ENCODE results near the gene SAFB. TPM values are rescaled to one million over a fixed set of nuclear protein-coding genes. Genes with fewer than 3 reads are reported as not detected.

SAFB gene
- total RNA-seq (2021; ENCODE audit: unreplicated experiment) (143 TPM), Bru-seq, nascent RNA (percentile 93 among the genes with signal in this experiment), BruChase-seq, experiment 1, labeled RNA remaining after a 6-hour chase (percentile 93 among the genes with signal in this experiment), BruChase-seq, experiment 2, labeled RNA remaining after a 2-hour chase (percentile 93 among the genes with signal in this experiment)
- 64.7 and 80.0 TPM in 2 replicates for polyA plus RNA-seq (2012)
- long read RNA-seq, transcript SAFB-205 (21 exons, 2,842 nt) = minor isoform, 167 of 635 reads
- long read RNA-seq, transcript SAFB-201 (21 exons, 3,042 nt) = minor isoform, 64 of 635 reads
- long read RNA-seq, transcript SAFB-211 (21 exons, 3,014 nt) = major isoform, 203 of 635 reads
- long read RNA-seq, partial matches to known transcripts = 38 of 635 reads
- long read RNA-seq, other reads (novel, unspliced or antisense) = 160 of 635 reads

DNA sequence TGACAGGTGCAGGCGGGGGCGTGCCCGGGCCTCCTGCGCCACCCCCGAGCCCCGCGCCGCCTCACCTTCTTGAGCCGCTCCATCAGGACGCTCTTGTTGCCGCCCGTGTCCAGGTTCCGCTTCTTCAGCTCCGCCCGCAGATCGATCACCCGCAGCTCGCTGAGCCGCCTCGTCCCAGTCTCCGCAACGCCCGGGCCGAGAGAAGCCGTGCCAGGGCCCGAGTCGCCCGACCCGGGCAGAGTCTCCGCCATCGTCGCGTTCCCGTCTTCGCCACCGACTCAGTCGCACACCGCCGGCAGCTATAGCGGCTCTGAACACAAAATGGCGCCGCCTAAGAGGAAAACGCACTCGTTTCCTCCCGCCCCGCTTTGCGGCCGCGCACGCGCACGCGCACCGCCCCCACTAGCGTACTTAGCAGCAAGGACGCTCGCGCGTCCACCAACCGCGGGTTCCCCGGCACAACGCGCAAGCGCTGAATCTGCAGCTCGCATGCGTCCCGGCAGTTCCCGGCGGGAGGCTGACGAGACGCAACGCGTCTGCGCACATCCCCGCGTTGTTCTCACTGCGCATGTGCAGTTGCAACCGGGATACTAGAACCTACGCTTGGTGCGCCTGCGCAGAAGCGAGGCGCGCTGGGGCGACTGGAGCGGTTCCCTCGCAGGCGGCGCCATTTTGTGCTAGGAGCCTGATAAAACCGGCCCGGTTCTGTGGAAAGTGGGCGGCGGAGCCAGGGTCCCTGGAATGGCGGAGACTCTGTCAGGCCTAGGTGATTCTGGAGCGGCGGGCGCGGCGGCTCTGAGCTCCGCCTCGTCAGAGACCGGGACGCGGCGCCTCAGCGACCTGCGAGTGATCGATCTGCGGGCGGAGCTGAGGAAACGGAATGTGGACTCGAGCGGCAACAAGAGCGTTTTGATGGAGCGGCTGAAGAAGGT lies at the start of gene SAFB, which contains the start of gene SAFB2:
Gene SAFB (plus strand): TSS at position 619 of the 932 bp plus-strand sequence. CDS start 123 bp downstream, at position 742.
Gene SAFB2 (minus strand): TSS at position 312 of the 932 bp plus-strand sequence. CDS start 61 bp downstream, at position 251.
- Histone ChIP-seq H4K20me1 (ENCODE audit: insufficient read depth) (peaks cover 11% of the 10 kb centered on the region; the same call in 1 of the 2 replicates), H3K79me2 (ENCODE audit: insufficient read depth, low read length) (peaks cover 97% of the 10 kb centered on the region), H3K27ac (ENCODE audit: low read depth, low read length) (peak within 1 kb of the TSS; percentile 92), H3K36me3 (ENCODE audit: control insufficient read depth in 1 of 2, insufficient read depth in 2 of 2, low read length in 2 of 2) (peaks cover 38 to 60% of the 10 kb centered on the region in 2 experiments), H3K9me2 (ENCODE audit: insufficient read depth) (no peaks in the 10 kb centered on the region), H2AFZ (ENCODE audit: low read depth, low read length, poor library complexity, severe bottlenecking) (no peak within 1 kb of the TSS), H3K4me1 (ENCODE audit: control insufficient read depth in 1 of 2, insufficient read depth in 2 of 2, low read length in 2 of 2) (peaks cover 14 to 24% of the 10 kb centered on the region in 2 experiments; a peak in 3 of 4 replicates), H3K9ac (ENCODE audit: low read length) (peak within 1 kb of the TSS; percentile 98), H3K4me2 (ENCODE audit: low read length) (peak within 1 kb of the TSS; percentile 85), H3K27me3 (ENCODE audit: insufficient read depth, low read length) (no peaks in the 10 kb centered on the region), H3K4me3 (replicated peaks in 1 of 2; ENCODE audit: low read depth in 1 of 2, low read length in 2 of 2) (peak within 1 kb of the TSS; percentile 87 to 97), H3K9me3 (ENCODE audit: control insufficient read depth in 1 of 2, insufficient read depth in 1 of 2, low read depth in 1 of 2, low read length in 2 of 2) (no peaks in the 10 kb centered on the region)
- POLR2A ChIA-PET = interaction anchor here (0.6 to 1.9 kb wide), 12 partner anchors 9 to 984 kb away, joined by 3 to 13 read pairs (median 3); partner anchors contain the start of genes KDM4B, NDUFA11, RPL36 and VMAC
- intact Hi-C loops (cut with micrococcal nuclease) = no loop called here
- CTCF ChIA-PET = interaction anchor here (0.7 to 1.4 kb wide), 2 partner anchors 67 to 75 kb away, joined by 3 to 8 read pairs; partner anchors contain the start of gene RPL36
- DNase-seq (ENCODE audit: low read depth, low spot score) (peak; percentile 99), ATAC-seq (peak; percentile 96)
- RAD21 ChIA-PET (ENCODE audit: low non-redundant PET in 1 of 2, low total read pairs in 2 of 2, uncharacterized antibody in 2 of 2, unreplicated experiment in 2 of 2) = interaction anchor here in 1 of 2 experiments (1.0 kb wide), 1 partner anchor 67 kb away, joined by 3 read pairs; the partner anchor contains the start of gene RPL36
- no TSS peak for BruUV-seq (replicated peaks)
- TF ChIP-seq CEBPB (IDR thresholded peaks at IDR 0.05; ENCODE audit: low read depth) (no peak), SIN3A (IDR thresholded peaks at IDR 0.05; ENCODE audit: low read depth) (peak; percentile 92), SP1 (IDR thresholded peaks at IDR 0.05; ENCODE audit: low read depth) (no peak), CBX3 (IDR thresholded peaks at IDR 0.05; ENCODE audit: low read depth) (no peak), JUND (IDR thresholded peaks at IDR 0.05) (no peak), SRF (IDR thresholded peaks at IDR 0.05; ENCODE audit: low read depth) (no peak), EZH2 (IDR thresholded peaks at IDR 0.05) (no peak), ZFX (IDR thresholded peaks at IDR 0.05) (no peak; the same call in 1 of the 2 replicates), EZH2phosphoT487 (IDR thresholded peaks at IDR 0.05; ENCODE audit: borderline replicate concordance) (no peak), RAD21 (IDR thresholded peaks at IDR 0.05; ENCODE audit: low read depth) (no peak), EGR1 (IDR thresholded peaks at IDR 0.05; ENCODE audit: low read depth) (peak; percentile 86), YY1 (IDR thresholded peaks at IDR 0.05; ENCODE audit: extremely low read depth, insufficient replicate concordance, low read depth, low read length) (peak; percentile 92)
- TF ChIP-seq, protein P1, sequence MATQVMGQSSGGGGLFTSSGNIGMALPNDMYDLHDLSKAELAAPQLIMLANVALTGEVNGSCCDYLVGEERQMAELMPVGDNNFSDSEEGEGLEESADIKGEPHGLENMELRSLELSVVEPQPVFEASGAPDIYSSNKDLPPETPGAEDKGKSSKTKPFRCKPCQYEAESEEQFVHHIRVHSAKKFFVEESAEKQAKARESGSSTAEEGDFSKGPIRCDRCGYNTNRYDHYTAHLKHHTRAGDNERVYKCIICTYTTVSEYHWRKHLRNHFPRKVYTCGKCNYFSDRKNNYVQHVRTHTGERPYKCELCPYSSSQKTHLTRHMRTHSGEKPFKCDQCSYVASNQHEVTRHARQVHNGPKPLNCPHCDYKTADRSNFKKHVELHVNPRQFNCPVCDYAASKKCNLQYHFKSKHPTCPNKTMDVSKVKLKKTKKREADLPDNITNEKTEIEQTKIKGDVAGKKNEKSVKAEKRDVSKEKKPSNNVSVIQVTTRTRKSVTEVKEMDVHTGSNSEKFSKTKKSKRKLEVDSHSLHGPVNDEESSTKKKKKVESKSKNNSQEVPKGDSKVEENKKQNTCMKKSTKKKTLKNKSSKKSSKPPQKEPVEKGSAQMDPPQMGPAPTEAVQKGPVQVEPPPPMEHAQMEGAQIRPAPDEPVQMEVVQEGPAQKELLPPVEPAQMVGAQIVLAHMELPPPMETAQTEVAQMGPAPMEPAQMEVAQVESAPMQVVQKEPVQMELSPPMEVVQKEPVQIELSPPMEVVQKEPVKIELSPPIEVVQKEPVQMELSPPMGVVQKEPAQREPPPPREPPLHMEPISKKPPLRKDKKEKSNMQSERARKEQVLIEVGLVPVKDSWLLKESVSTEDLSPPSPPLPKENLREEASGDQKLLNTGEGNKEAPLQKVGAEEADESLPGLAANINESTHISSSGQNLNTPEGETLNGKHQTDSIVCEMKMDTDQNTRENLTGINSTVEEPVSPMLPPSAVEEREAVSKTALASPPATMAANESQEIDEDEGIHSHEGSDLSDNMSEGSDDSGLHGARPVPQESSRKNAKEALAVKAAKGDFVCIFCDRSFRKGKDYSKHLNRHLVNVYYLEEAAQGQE (IDR thresholded peaks at IDR 0.05; ENCODE audit: low read depth) = no peak
- TF ChIP-seq, protein P2, sequence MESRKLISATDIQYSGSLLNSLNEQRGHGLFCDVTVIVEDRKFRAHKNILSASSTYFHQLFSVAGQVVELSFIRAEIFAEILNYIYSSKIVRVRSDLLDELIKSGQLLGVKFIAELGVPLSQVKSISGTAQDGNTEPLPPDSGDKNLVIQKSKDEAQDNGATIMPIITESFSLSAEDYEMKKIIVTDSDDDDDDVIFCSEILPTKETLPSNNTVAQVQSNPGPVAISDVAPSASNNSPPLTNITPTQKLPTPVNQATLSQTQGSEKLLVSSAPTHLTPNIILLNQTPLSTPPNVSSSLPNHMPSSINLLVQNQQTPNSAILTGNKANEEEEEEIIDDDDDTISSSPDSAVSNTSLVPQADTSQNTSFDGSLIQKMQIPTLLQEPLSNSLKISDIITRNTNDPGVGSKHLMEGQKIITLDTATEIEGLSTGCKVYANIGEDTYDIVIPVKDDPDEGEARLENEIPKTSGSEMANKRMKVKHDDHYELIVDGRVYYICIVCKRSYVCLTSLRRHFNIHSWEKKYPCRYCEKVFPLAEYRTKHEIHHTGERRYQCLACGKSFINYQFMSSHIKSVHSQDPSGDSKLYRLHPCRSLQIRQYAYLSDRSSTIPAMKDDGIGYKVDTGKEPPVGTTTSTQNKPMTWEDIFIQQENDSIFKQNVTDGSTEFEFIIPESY (IDR thresholded peaks at IDR 0.05; ENCODE audit: extremely low read depth, insufficient replicate concordance, low read length) = no peak
- TF ChIP-seq, protein P3, sequence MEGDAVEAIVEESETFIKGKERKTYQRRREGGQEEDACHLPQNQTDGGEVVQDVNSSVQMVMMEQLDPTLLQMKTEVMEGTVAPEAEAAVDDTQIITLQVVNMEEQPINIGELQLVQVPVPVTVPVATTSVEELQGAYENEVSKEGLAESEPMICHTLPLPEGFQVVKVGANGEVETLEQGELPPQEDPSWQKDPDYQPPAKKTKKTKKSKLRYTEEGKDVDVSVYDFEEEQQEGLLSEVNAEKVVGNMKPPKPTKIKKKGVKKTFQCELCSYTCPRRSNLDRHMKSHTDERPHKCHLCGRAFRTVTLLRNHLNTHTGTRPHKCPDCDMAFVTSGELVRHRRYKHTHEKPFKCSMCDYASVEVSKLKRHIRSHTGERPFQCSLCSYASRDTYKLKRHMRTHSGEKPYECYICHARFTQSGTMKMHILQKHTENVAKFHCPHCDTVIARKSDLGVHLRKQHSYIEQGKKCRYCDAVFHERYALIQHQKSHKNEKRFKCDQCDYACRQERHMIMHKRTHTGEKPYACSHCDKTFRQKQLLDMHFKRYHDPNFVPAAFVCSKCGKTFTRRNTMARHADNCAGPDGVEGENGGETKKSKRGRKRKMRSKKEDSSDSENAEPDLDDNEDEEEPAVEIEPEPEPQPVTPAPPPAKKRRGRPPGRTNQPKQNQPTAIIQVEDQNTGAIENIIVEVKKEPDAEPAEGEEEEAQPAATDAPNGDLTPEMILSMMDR (IDR thresholded peaks at IDR 0.05 in 2 of 3, conservative IDR thresholded peaks at IDR 0.05 in 1 of 3; ENCODE audit: borderline replicate concordance in 1 of 3, insufficient read depth in 1 of 3, low read depth in 2 of 3, low read length in 2 of 3) = no peak
- TF ChIP-seq, protein P4, sequence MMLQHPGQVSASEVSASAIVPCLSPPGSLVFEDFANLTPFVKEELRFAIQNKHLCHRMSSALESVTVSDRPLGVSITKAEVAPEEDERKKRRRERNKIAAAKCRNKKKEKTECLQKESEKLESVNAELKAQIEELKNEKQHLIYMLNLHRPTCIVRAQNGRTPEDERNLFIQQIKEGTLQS (IDR thresholded peaks at IDR 0.05) = no peak
